CD14-positive monocyte (primary cell): ENCODE data around the gene IL21R. TPM values are rescaled to one million over a fixed set of nuclear protein-coding genes. Genes with fewer than 3 reads are reported as not detected.

Experiments
- DNase-seq, 3 donors: peaks; one replicate each; pipeline ENCODE4 v3.0.0-alpha.2; 2011 to 2022
- H2AFZ ChIP-seq: 2 replicates; pipeline ENCODE4 v1.6.0; 2012; ENCODE audit warnings: mild to moderate bottlenecking, low read depth, low read length, inconsistent platforms; ENCODE audit not compliant: insufficient read depth, poor library complexity, severe bottlenecking
- H3K27ac ChIP-seq, 2 donors: 1 replicate in 1 of 2; 2 replicates in 1 of 2; pipeline ENCODE4 v1.5.1; 2012 to 2013; ENCODE audit warnings: low read length in 2 of 2, control low read depth in 1 of 2, inconsistent platforms in 1 of 2, low read depth in 1 of 2, mild to moderate bottlenecking in 1 of 2
- H3K27me3 ChIP-seq, 2 donors: one replicate each; pipeline versions ENCODE4 v1.6.0 to v1.6.1; 2011 to 2013; ENCODE audit warnings: low read length in 2 of 2; ENCODE audit not compliant: control insufficient read depth in 2 of 2, insufficient read depth in 2 of 2
- H3K36me3 ChIP-seq, 2 donors: replicated peaks in 1 of 2; 1 replicate in 1 of 2; 2 replicates in 1 of 2; pipeline versions ENCODE4 v1.5.1 to v1.6.1; 2012 to 2013; ENCODE audit warnings: low read length in 2 of 2, control low read depth in 1 of 2, inconsistent platforms in 1 of 2, mild to moderate bottlenecking in 1 of 2; ENCODE audit not compliant: insufficient read depth in 2 of 2, control insufficient read depth in 1 of 2
- H3K4me1 ChIP-seq, 2 donors: 1 replicate in 1 of 2; 2 replicates in 1 of 2; pipeline versions ENCODE4 v1.5.1 to v1.6.1; 2012 to 2013; ENCODE audit warnings: low read length in 2 of 2, control low read depth in 1 of 2, inconsistent platforms in 1 of 2, mild to moderate bottlenecking in 1 of 2, moderate library complexity in 1 of 2; ENCODE audit not compliant: insufficient read depth in 2 of 2, control insufficient read depth in 1 of 2
- H3K4me2 ChIP-seq: replicated peaks from 2 replicates; pipeline ENCODE3; 2012; ENCODE audit warnings: low read length, moderate library complexity, mild to moderate bottlenecking; ENCODE audit not compliant: poor library complexity, severe bottlenecking; ENCODE audit errors: extremely low read depth
- H3K4me3 ChIP-seq, 3 experiments: fragments of 200-600 bp in 1 of 3; sonication (generic) in 1 of 3; replicated peaks in 1 of 3; 1 replicate in 2 of 3; 2 replicates in 1 of 3; pipeline ENCODE4 v1.5.1; 2011 to 2013; ENCODE audit warnings: low read length in 3 of 3, mild to moderate bottlenecking in 3 of 3, control low read depth in 2 of 3, low read depth in 2 of 3, inconsistent platforms in 1 of 3, moderate library complexity in 1 of 3
- H3K79me2 ChIP-seq: 2 replicates; pipeline ENCODE4 v1.6.0; 2012; ENCODE audit warnings: mild to moderate bottlenecking, control low read depth, inconsistent platforms, low read length, moderate library complexity; ENCODE audit not compliant: insufficient read depth
- H3K9ac ChIP-seq: 2 replicates; pipeline ENCODE4 v1.6.0; 2017; ENCODE audit warnings: low read length, mild to moderate bottlenecking; ENCODE audit not compliant: insufficient read depth, poor library complexity, severe bottlenecking
- H3K9me3 ChIP-seq, 2 donors: replicated peaks in 1 of 2; 1 replicate in 1 of 2; 2 replicates in 1 of 2; pipeline versions ENCODE4 v1.5.1 to v1.6.1; 2012 to 2013; ENCODE audit warnings: low read length in 2 of 2, control low read depth in 1 of 2; ENCODE audit not compliant: control insufficient read depth in 1 of 2, insufficient read depth in 1 of 2
- H4K20me1 ChIP-seq: 2 replicates; pipeline ENCODE4 v1.6.0; 2012; ENCODE audit warnings: mild to moderate bottlenecking, low read length, control low read depth, moderate library complexity; ENCODE audit not compliant: insufficient read depth
- H3K27ac Mint-ChIP-seq, 7 donors: one replicate each; pipeline ENCODE4 v1.8.0; 2020; ENCODE audit warnings: mild to moderate bottlenecking in 7 of 7, mixed read lengths in 7 of 7, moderate library complexity in 6 of 7, inconsistent platforms in 2 of 7
- H3K27me3 Mint-ChIP-seq, 3 donors: one replicate each; pipeline ENCODE4 v1.8.0; 2021 to 2022; ENCODE audit warnings: low read depth in 3 of 3, mild to moderate bottlenecking in 3 of 3, mixed read lengths in 3 of 3, moderate library complexity in 3 of 3, inconsistent platforms in 1 of 3
- H3K36me3 Mint-ChIP-seq, 2 donors: one replicate each; pipeline ENCODE4 v1.8.0; 2020; ENCODE audit warnings: mixed read lengths in 2 of 2, inconsistent platforms in 1 of 2, mild to moderate bottlenecking in 1 of 2
- H3K4me1 Mint-ChIP-seq: one replicate; pipeline ENCODE4 v1.8.0; 2020; ENCODE audit warnings: mild to moderate bottlenecking, mixed read lengths
- H3K4me3 Mint-ChIP-seq, 2 donors: one replicate each; pipeline ENCODE4 v1.8.0; 2020; ENCODE audit warnings: mild to moderate bottlenecking in 2 of 2, mixed read lengths in 2 of 2, moderate library complexity in 1 of 2
- H3K9me3 Mint-ChIP-seq, 7 donors: one replicate each; pipeline ENCODE4 v1.8.0; 2020 to 2022; ENCODE audit warnings: mixed read lengths in 7 of 7, mild to moderate bottlenecking in 6 of 7, moderate library complexity in 6 of 7, inconsistent platforms in 2 of 7
- whole genome bisulfite sequencing: methylation state at CpG from one replicate; pipeline ENCODE4 v1.1.5; 2013; ENCODE audit warnings: missing lambda C conversion rate; ENCODE audit not compliant: insufficient coverage; 5-methylcytosine and 5-hydroxymethylcytosine counted together
- intact Hi-C, 2 donors: fragments of 100-400 bp; cut with micrococcal nuclease; formaldehyde crosslinking; loops; one replicate each; pipeline versions ENCODE4 v1.15.0 to v1.15.1; 2023
- polyA plus RNA-seq, 3 donors: library from polyadenylated mRNA; depleted of rRNA in 1 of 3; unstranded in 2 of 3; stranded (reverse) in 1 of 3; fragments of 300-500 nt in 2 of 3; fragments of >200 nt in 1 of 3; fragmentation: Illumina TruSeq in 2 of 3; gene quantifications; 1 replicate in 2 of 3; 2 replicates in 1 of 3; pipeline ENCODE4 v1.2.3, GENCODE V29; 2012 to 2021
- TF ChIP-seq, protein P1 (sequence below): fragments of 200-600 bp; IDR thresholded peaks from one replicate; pipeline ENCODE4 v1.8.0; 2022; ENCODE audit warnings: antibody characterized with exemption, mild to moderate bottlenecking

IL21R gene
- polyA plus RNA-seq, 3 donors, result 1.0 to 1.7 (median 1.4) TPM

DNA sequence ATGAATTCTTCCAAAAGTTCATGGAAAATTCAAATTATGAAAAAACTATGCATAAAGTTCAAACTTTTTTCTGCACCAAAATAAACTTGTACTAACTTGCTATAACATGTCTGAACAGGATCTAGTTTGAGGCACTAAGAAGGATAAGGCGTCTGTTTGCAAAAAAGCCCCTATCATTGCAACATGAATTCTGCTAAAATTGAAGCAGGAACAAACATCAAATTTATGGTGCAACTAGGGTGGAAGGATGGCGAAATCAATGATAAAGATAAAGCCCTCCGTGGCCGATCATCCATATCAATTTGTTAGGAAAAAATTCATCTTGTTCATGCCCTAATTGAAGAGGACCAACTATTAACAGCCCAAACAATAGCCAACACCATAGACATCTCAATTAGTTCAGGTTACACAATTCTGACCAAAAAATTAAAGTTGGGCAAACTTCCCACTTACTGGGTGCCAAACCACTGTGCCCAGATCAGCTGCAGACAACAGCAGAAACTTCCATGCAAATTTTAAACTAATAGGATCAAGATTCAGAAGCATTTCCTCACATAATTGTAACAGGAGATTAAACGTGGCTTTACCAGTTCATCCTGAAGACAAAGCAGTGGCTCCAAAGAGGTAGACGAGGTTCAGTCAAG lies 12.9 kb downstream of the IL21R start:
- Histone ChIP-seq H3K36me3 (no peaks in the 10 kb centered on the region), H3K4me1 (peaks cover 21 to 52% of the 10 kb centered on the region in 2 donors), H3K79me2 (no peaks in the 10 kb centered on the region), H3K27ac (peak overlapping the region in 1 of 2 donors; percentile 7), H3K9me3 (peaks cover 0 to 5% of the 10 kb centered on the region in 2 donors), H3K9ac (no peak overlapping the region), H3K4me2 (peak overlapping the region; percentile 25), H2AFZ (peak overlapping the region; percentile 20), H3K27me3 (no peaks in the 10 kb centered on the region), H4K20me1 (no peaks in the 10 kb centered on the region), H3K4me3 (peak overlapping the region in 1 of 3 experiments; percentile 33)
- Mint-ChIP-seq H3K36me3 (peaks cover 0 to 6% of the 10 kb centered on the region in 2 donors), H3K27ac (peak overlapping the region; percentile 54 to 85 (median 70)), H3K27me3 (peaks cover 0 to 2% (median 0%) of the 10 kb centered on the region in 3 donors), H3K4me1 (peaks cover 35% of the 10 kb centered on the region), H3K4me3 (peak overlapping the region in 1 of 2 donors; percentile 27), H3K9me3 (peaks cover 3 to 16% (median 4%) of the 10 kb centered on the region in 7 donors)
- TF ChIP-seq, protein P1, sequence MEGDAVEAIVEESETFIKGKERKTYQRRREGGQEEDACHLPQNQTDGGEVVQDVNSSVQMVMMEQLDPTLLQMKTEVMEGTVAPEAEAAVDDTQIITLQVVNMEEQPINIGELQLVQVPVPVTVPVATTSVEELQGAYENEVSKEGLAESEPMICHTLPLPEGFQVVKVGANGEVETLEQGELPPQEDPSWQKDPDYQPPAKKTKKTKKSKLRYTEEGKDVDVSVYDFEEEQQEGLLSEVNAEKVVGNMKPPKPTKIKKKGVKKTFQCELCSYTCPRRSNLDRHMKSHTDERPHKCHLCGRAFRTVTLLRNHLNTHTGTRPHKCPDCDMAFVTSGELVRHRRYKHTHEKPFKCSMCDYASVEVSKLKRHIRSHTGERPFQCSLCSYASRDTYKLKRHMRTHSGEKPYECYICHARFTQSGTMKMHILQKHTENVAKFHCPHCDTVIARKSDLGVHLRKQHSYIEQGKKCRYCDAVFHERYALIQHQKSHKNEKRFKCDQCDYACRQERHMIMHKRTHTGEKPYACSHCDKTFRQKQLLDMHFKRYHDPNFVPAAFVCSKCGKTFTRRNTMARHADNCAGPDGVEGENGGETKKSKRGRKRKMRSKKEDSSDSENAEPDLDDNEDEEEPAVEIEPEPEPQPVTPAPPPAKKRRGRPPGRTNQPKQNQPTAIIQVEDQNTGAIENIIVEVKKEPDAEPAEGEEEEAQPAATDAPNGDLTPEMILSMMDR, result no peak
- intact Hi-C loops, result loop anchor here in 1 of 2 donors (2.0 kb wide), 1 partner anchor 14 kb away; no protein-coding TSS in a partner anchor
- peak in 2 of 3 donors; percentile 52 to 69 for DNase-seq
- WGBS, result 26% methylated on average over 4 of the region's 6 CpGs

DNA sequence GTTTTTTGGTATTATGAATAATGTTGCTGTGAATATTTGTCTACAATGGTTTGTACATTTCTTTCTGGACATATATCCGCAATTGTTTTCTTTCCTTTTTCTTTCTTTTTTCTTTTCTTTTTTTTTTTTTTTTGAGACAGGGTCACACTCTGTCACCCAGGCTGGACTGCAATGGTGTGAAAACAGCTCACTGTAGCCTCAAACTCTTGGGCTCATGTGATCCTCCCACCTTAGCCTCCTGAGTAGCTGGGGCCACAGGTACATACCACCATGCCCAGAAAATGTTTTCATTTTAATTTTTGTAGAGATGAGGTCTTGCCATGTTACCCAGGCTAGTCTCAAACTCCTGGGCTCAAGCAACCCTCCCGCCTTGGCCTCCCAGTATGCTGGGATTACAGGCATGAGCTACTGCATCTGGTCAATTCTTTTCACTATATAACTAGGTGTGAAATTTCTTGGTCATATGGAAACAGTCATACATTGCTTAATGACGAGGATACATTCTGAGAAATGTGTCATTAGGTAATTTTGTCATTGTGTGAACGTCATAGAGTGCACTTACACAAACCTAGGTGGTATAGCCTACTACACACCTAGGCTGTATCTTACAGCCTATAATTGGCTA lies 15.2 kb downstream of the IL21R start:
- H3K27me3 Mint-ChIP-seq, result peaks cover 0 to 2% (median 0%) of the 10 kb centered on the region in 3 donors
- Histone ChIP-seq H3K27ac (no peak overlapping the region), H3K79me2 (no peaks in the 10 kb centered on the region), H2AFZ (no peak overlapping the region), H3K9me3 (peaks cover 7 to 17% of the 10 kb centered on the region in 2 donors), H3K9ac (no peak overlapping the region), H3K27me3 (no peaks in the 10 kb centered on the region), H3K4me2 (no peak overlapping the region), H3K4me3 (no peak overlapping the region), H3K4me1 (peaks cover 13 to 33% of the 10 kb centered on the region in 2 donors), H4K20me1 (no peaks in the 10 kb centered on the region), H3K36me3 (no peaks in the 10 kb centered on the region)
- DNase-seq, result no peak
- H3K4me1 Mint-ChIP-seq, result peaks cover 25% of the 10 kb centered on the region
- H3K36me3 Mint-ChIP-seq, result peaks cover 0 to 6% of the 10 kb centered on the region in 2 donors
- no peak overlapping the region for H3K27ac Mint-ChIP-seq
- peaks cover 5 to 29% (median 19%) of the 10 kb centered on the region in 7 donors for H3K9me3 Mint-ChIP-seq
- intact Hi-C loops, result no loop called here
- TF ChIP-seq, protein P1, result no peak
- H3K4me3 Mint-ChIP-seq, result no peak overlapping the region
- WGBS, result 100% methylated on average over 1 of the region's 4 CpGs
